Measurements from ENCODE around the gene C2CD2. TPM values are rescaled to one million over a fixed set of nuclear protein-coding genes. Genes with fewer than 3 reads are reported as not detected.

The C2CD2 gene
- total and polyA plus RNA-seq, 2 experiments from 2014 or later: 4.5 to 16.2 TPM

GRCh38 chr21:41921021-41921420 lies 32.8 kb downstream of the C2CD2 start:
- Mint-ChIP-seq H3K27me3 (ENCODE audit: insufficient read depth, low read depth, poor library complexity) (peaks cover 6% of the 10 kb centered on the region), H3K4me1 (peaks cover 8% of the 10 kb centered on the region), H3K36me3 (ENCODE audit: low read depth) (peaks cover 9% of the 10 kb centered on the region), H3K27ac (no peak overlapping the region), H3K9me3 (no peaks in the 10 kb centered on the region; the same call in 2 of the 3 replicates), H3K4me3 (no peak overlapping the region)
- ATAC-seq (no peak), DNase-seq (ENCODE audit: low spot score) (no peak)
- H3K4me1 ChIP-seq (ENCODE audit: insufficient read depth): peaks cover 7% of the 10 kb centered on the region
- no peaks in the 10 kb centered on the region for H4K20me1 ChIP-seq (replicated peaks; ENCODE audit: insufficient read depth)
- no peaks in the 10 kb centered on the region for H3K9me2 ChIP-seq (ENCODE audit: insufficient read depth)
- H3K4me2 ChIP-seq: no peak overlapping the region
- H3K27me3 ChIP-seq (ENCODE audit: insufficient read depth): no peaks in the 10 kb centered on the region
- peaks cover 6% of the 10 kb centered on the region; the same call in 1 of the 2 replicates for H3K79me2 ChIP-seq (replicated peaks; ENCODE audit: insufficient read depth)
- no peak overlapping the region for H2AFZ ChIP-seq
- TF ChIP-seq JUNB (IDR thresholded peaks at IDR 0.05; ENCODE audit: unreplicated experiment) (no peak), ZNF331 (CRISPR knock-in tag; IDR thresholded peaks at IDR 0.05; ENCODE audit: low read depth) (no peak), NANOG (IDR thresholded peaks at IDR 0.05; ENCODE audit: borderline replicate concordance) (no peak), ZNF114 (CRISPR knock-in tag; IDR thresholded peaks at IDR 0.05) (no peak), EZH2phosphoT487 (IDR thresholded peaks at IDR 0.05; ENCODE audit: unreplicated experiment) (no peak), EZH2 (IDR thresholded peaks at IDR 0.05; ENCODE audit: low read depth, unreplicated experiment) (no peak)
- TF ChIP-seq, protein P1, sequence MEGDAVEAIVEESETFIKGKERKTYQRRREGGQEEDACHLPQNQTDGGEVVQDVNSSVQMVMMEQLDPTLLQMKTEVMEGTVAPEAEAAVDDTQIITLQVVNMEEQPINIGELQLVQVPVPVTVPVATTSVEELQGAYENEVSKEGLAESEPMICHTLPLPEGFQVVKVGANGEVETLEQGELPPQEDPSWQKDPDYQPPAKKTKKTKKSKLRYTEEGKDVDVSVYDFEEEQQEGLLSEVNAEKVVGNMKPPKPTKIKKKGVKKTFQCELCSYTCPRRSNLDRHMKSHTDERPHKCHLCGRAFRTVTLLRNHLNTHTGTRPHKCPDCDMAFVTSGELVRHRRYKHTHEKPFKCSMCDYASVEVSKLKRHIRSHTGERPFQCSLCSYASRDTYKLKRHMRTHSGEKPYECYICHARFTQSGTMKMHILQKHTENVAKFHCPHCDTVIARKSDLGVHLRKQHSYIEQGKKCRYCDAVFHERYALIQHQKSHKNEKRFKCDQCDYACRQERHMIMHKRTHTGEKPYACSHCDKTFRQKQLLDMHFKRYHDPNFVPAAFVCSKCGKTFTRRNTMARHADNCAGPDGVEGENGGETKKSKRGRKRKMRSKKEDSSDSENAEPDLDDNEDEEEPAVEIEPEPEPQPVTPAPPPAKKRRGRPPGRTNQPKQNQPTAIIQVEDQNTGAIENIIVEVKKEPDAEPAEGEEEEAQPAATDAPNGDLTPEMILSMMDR (conservative IDR thresholded peaks at IDR 0.05; ENCODE audit: low read depth in 2 of 2): no peak
- H3K27ac ChIP-seq (ENCODE audit: low read depth): no peak overlapping the region
- no peaks in the 10 kb centered on the region for H3F3A ChIP-seq (replicated peaks; ENCODE audit: low read depth)
- no peaks in the 10 kb centered on the region for H3K36me3 ChIP-seq (ENCODE audit: insufficient read depth)
- no peak overlapping the region for H3K4me3 ChIP-seq

DNA sequence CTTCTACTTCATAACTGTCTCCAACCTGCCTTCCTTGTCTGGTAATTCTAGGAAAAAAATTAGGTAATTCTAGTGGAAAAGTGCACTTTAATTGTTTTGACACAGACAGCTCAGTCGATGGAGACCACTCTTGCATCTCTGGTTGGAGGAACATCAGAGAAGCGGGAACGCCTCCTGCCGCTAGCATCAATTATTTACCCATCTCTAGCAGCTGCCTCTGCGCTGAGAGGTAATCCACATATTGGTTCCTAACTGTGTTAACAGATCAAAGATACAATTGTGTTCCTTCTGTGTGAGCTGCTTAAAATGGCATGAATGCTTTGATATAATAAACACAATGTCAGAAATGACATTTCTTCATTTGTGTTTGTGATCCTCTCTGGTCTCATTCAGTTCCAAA lies 33.3 kb downstream of the C2CD2 start:
- Histone ChIP-seq H3K4me2 (no peak overlapping the region), H3K27ac (ENCODE audit: low read depth) (no peak overlapping the region), H3K4me1 (ENCODE audit: insufficient read depth) (peaks cover 2% of the 10 kb centered on the region), H4K20me1 (replicated peaks; ENCODE audit: insufficient read depth) (no peaks in the 10 kb centered on the region), H3K79me2 (replicated peaks; ENCODE audit: insufficient read depth) (peaks cover 6% of the 10 kb centered on the region; the same call in 1 of the 2 replicates), H3K4me3 (no peak overlapping the region), H3K36me3 (ENCODE audit: insufficient read depth) (no peaks in the 10 kb centered on the region), H3F3A (replicated peaks; ENCODE audit: low read depth) (no peaks in the 10 kb centered on the region), H3K27me3 (ENCODE audit: insufficient read depth) (no peaks in the 10 kb centered on the region), H2AFZ (no peak overlapping the region), H3K9me2 (ENCODE audit: insufficient read depth) (no peaks in the 10 kb centered on the region)
- Mint-ChIP-seq H3K4me1 (peaks cover 3% of the 10 kb centered on the region; the same call in 2 of the 3 replicates), H3K4me3 (no peak overlapping the region), H3K36me3 (ENCODE audit: low read depth) (peaks cover 13% of the 10 kb centered on the region), H3K27me3 (ENCODE audit: insufficient read depth, low read depth, poor library complexity) (peaks cover 4% of the 10 kb centered on the region), H3K9me3 (peaks cover 3% of the 10 kb centered on the region; the same call in 1 of the 3 replicates), H3K27ac (no peak overlapping the region)
- no peak for ATAC-seq
- no peak for DNase-seq (ENCODE audit: low spot score)
- TF ChIP-seq EZH2phosphoT487 (IDR thresholded peaks at IDR 0.05; ENCODE audit: unreplicated experiment): no peak
- no peak for TF ChIP-seq JUNB (IDR thresholded peaks at IDR 0.05; ENCODE audit: unreplicated experiment)
- TF ChIP-seq, protein P2, sequence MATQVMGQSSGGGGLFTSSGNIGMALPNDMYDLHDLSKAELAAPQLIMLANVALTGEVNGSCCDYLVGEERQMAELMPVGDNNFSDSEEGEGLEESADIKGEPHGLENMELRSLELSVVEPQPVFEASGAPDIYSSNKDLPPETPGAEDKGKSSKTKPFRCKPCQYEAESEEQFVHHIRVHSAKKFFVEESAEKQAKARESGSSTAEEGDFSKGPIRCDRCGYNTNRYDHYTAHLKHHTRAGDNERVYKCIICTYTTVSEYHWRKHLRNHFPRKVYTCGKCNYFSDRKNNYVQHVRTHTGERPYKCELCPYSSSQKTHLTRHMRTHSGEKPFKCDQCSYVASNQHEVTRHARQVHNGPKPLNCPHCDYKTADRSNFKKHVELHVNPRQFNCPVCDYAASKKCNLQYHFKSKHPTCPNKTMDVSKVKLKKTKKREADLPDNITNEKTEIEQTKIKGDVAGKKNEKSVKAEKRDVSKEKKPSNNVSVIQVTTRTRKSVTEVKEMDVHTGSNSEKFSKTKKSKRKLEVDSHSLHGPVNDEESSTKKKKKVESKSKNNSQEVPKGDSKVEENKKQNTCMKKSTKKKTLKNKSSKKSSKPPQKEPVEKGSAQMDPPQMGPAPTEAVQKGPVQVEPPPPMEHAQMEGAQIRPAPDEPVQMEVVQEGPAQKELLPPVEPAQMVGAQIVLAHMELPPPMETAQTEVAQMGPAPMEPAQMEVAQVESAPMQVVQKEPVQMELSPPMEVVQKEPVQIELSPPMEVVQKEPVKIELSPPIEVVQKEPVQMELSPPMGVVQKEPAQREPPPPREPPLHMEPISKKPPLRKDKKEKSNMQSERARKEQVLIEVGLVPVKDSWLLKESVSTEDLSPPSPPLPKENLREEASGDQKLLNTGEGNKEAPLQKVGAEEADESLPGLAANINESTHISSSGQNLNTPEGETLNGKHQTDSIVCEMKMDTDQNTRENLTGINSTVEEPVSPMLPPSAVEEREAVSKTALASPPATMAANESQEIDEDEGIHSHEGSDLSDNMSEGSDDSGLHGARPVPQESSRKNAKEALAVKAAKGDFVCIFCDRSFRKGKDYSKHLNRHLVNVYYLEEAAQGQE (IDR thresholded peaks at IDR 0.05; ENCODE audit: unreplicated experiment): no peak
- TF ChIP-seq CREB1 (CRISPR knock-in tag; IDR thresholded peaks at IDR 0.05; ENCODE audit: low read depth): no peak
- TF ChIP-seq NANOG (IDR thresholded peaks at IDR 0.05; ENCODE audit: borderline replicate concordance): no peak
- no peak for TF ChIP-seq POLR2AphosphoS5 (IDR thresholded peaks at IDR 0.05; ENCODE audit: low read depth)
- TF ChIP-seq ZNF114 (CRISPR knock-in tag; IDR thresholded peaks at IDR 0.05): no peak
- TF ChIP-seq, protein P1 (conservative IDR thresholded peaks at IDR 0.05; ENCODE audit: low read depth in 2 of 2): no peak
- TF ChIP-seq, protein P3, sequence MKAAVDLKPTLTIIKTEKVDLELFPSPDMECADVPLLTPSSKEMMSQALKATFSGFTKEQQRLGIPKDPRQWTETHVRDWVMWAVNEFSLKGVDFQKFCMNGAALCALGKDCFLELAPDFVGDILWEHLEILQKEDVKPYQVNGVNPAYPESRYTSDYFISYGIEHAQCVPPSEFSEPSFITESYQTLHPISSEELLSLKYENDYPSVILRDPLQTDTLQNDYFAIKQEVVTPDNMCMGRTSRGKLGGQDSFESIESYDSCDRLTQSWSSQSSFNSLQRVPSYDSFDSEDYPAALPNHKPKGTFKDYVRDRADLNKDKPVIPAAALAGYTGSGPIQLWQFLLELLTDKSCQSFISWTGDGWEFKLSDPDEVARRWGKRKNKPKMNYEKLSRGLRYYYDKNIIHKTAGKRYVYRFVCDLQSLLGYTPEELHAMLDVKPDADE (IDR thresholded peaks at IDR 0.05): no peak
- no peak for TF ChIP-seq STAT1 (IDR thresholded peaks at IDR 0.05; ENCODE audit: unreplicated experiment)
- TF ChIP-seq EZH2 (IDR thresholded peaks at IDR 0.05; ENCODE audit: low read depth, unreplicated experiment): no peak
- no peak for TF ChIP-seq ZNF331 (CRISPR knock-in tag; IDR thresholded peaks at IDR 0.05; ENCODE audit: low read depth)
